Fibroblast of lung (primary cell): ENCODE measurements around the gene EMC8. TPM values are rescaled to one million over a fixed set of nuclear protein-coding genes. Genes with fewer than 3 reads are reported as not detected.

Source experiments
- DNase-seq, 2 donors: peaks; one replicate each; pipeline versions ENCODE4 v3.0.0 to v3.0.0-alpha.2; 2010; ENCODE audit warnings: low read depth in 2 of 2
- H2AFZ ChIP-seq: 2 replicates; pipeline ENCODE4 v1.5.1; 2012; ENCODE audit warnings: low read length, control low read depth, inconsistent platforms
- H3K27ac ChIP-seq: 2 replicates; pipeline ENCODE4 v1.5.1; 2011; ENCODE audit warnings: low read length, control low read depth; ENCODE audit not compliant: insufficient read depth
- H3K27me3 ChIP-seq: 2 replicates; pipeline ENCODE4 v1.5.1; 2011; ENCODE audit warnings: mild to moderate bottlenecking, low read length; ENCODE audit not compliant: control insufficient read depth, insufficient read depth
- H3K36me3 ChIP-seq: 2 replicates; pipeline ENCODE4 v1.5.1; 2011; ENCODE audit warnings: low read length; ENCODE audit not compliant: control insufficient read depth, insufficient read depth
- H3K4me1 ChIP-seq: 2 replicates; pipeline ENCODE4 v1.5.1; 2011; ENCODE audit warnings: low read length; ENCODE audit not compliant: control insufficient read depth, insufficient read depth; ENCODE audit errors: extremely low read depth
- H3K4me2 ChIP-seq: 2 replicates; pipeline ENCODE4 v1.5.1; 2011; ENCODE audit warnings: low read length, control low read depth; ENCODE audit not compliant: insufficient read depth; ENCODE audit errors: extremely low read depth
- H3K4me3 ChIP-seq, 4 experiments: fragments of 200-600 bp in 1 of 4; sonication (generic) in 1 of 4; replicated peaks in 1 of 4; 2 replicates each; pipeline ENCODE4 v1.5.1; 2011 to 2016; ENCODE audit warnings: low read length in 4 of 4, low read depth in 3 of 4, mild to moderate bottlenecking in 3 of 4, control low read depth in 2 of 4, inconsistent platforms in 1 of 4, mixed read lengths in 1 of 4; ENCODE audit not compliant: insufficient read depth in 1 of 4; ENCODE audit errors: control extremely low read depth in 1 of 4
- H3K79me2 ChIP-seq: 2 replicates; pipeline ENCODE4 v1.5.1; 2012; ENCODE audit warnings: mild to moderate bottlenecking, low read length, inconsistent platforms; ENCODE audit not compliant: control insufficient read depth, insufficient read depth
- H3K9ac ChIP-seq: 2 replicates; pipeline ENCODE4 v1.5.1; 2011; ENCODE audit warnings: mild to moderate bottlenecking, low read length, control low read depth; ENCODE audit not compliant: insufficient read depth
- H3K9me3 ChIP-seq: 2 replicates; pipeline ENCODE4 v1.5.1; 2012; ENCODE audit warnings: low read depth, low read length; ENCODE audit not compliant: control insufficient read depth, insufficient read depth
- H4K20me1 ChIP-seq: 2 replicates; pipeline ENCODE4 v1.5.1; 2011; ENCODE audit warnings: low read length; ENCODE audit not compliant: control insufficient read depth, insufficient read depth; ENCODE audit errors: extremely low read depth
- EZH2 ChIP-seq: IDR thresholded peaks from 2 replicates; pipeline ENCODE4 v1.5.1; 2012; ENCODE audit warnings: low read length, control low read depth, mild to moderate bottlenecking; ENCODE audit errors: missing control alignments
- polyA plus RNA-seq, 2 donors: library from polyadenylated mRNA; depleted of rRNA in 1 of 2; stranded (reverse) in 1 of 2; unstranded in 1 of 2; fragments of >200 nt; gene quantifications; 2 replicates each; pipeline ENCODE4 v1.2.1, GENCODE V29; 2011 to 2012; ENCODE audit warnings: missing spikeins in 1 of 2
- total RNA-seq: library from RNA; depleted of rRNA; stranded (reverse); fragments of >200 nt; gene quantifications from 2 replicates; pipeline ENCODE4 v1.2.1, GENCODE V29; 2014
- TF ChIP-seq, protein P1 (sequence below), 2 donors: IDR thresholded peaks in 1 of 2; conservative IDR thresholded peaks in 1 of 2; 1 replicate in 1 of 2; 2 replicates in 1 of 2; pipeline ENCODE4 v1.5.1; 2011 to 2012; ENCODE audit warnings: low read length in 2 of 2, control low read depth in 1 of 2, inconsistent platforms in 1 of 2, low read depth in 1 of 2, mild to moderate bottlenecking in 1 of 2

Gene EMC8
- total and polyA plus RNA-seq, 2 donors (not counting 1 experiment from before 2014, with no cell fraction given) = 25.1 to 25.9 TPM

GRCh38 chr16:85735225-85735635, 64.1 kb downstream of the EMC8 start:
- DNase-seq = no peak
- H3K27ac ChIP-seq = no peak overlapping the region
- H3K4me1 ChIP-seq = no peaks in the 10 kb centered on the region
- H3K9ac ChIP-seq = no peak overlapping the region
- no peaks in the 10 kb centered on the region for H3K36me3 ChIP-seq
- no peaks in the 10 kb centered on the region for H3K79me2 ChIP-seq
- TF ChIP-seq, protein P1, sequence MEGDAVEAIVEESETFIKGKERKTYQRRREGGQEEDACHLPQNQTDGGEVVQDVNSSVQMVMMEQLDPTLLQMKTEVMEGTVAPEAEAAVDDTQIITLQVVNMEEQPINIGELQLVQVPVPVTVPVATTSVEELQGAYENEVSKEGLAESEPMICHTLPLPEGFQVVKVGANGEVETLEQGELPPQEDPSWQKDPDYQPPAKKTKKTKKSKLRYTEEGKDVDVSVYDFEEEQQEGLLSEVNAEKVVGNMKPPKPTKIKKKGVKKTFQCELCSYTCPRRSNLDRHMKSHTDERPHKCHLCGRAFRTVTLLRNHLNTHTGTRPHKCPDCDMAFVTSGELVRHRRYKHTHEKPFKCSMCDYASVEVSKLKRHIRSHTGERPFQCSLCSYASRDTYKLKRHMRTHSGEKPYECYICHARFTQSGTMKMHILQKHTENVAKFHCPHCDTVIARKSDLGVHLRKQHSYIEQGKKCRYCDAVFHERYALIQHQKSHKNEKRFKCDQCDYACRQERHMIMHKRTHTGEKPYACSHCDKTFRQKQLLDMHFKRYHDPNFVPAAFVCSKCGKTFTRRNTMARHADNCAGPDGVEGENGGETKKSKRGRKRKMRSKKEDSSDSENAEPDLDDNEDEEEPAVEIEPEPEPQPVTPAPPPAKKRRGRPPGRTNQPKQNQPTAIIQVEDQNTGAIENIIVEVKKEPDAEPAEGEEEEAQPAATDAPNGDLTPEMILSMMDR (conservative IDR thresholded peaks at IDR 0.05 in 1 of 2, IDR thresholded peaks at IDR 0.05 in 1 of 2; ENCODE audit: low read depth in 1 of 2, low read length in 2 of 2) = no peak
- no peak for TF ChIP-seq EZH2
- no peaks in the 10 kb centered on the region for H3K27me3 ChIP-seq
- H3K4me3 ChIP-seq = no peak overlapping the region
- H4K20me1 ChIP-seq = no peaks in the 10 kb centered on the region
- no peak overlapping the region for H3K4me2 ChIP-seq
- H2AFZ ChIP-seq = no peak overlapping the region
- no peaks in the 10 kb centered on the region for H3K9me3 ChIP-seq

- no peaks in the 10 kb centered on the region for H3K27me3 ChIP-seq
- H3K9me3 ChIP-seq = no peaks in the 10 kb centered on the region
- no peak overlapping the region for H2AFZ ChIP-seq
- no peak overlapping the region for H3K4me3 ChIP-seq
- no peak overlapping the region for H3K4me2 ChIP-seq
- TF ChIP-seq EZH2 = no peak
- TF ChIP-seq, protein P1 (conservative IDR thresholded peaks at IDR 0.05 in 1 of 2, IDR thresholded peaks at IDR 0.05 in 1 of 2; ENCODE audit: low read depth in 1 of 2, low read length in 2 of 2) = no peak
- no peaks in the 10 kb centered on the region for H3K36me3 ChIP-seq
- no peak overlapping the region for H3K27ac ChIP-seq
- H3K9ac ChIP-seq = no peak overlapping the region
- no peaks in the 10 kb centered on the region for H3K79me2 ChIP-seq
- no peak for DNase-seq
- H3K4me1 ChIP-seq = no peaks in the 10 kb centered on the region
- no peaks in the 10 kb centered on the region for H4K20me1 ChIP-seq
These were observed 64.9 kb downstream of the EMC8 start for GRCh38 chr16:85734311-85735017.

GRCh38 chr16:85733839-85734170, 65.5 kb downstream of the EMC8 start:
- Histone ChIP-seq H4K20me1 (no peaks in the 10 kb centered on the region), H3K27ac (no peak overlapping the region), H3K36me3 (no peaks in the 10 kb centered on the region), H3K27me3 (no peaks in the 10 kb centered on the region), H3K4me3 (no peak overlapping the region), H3K9me3 (no peaks in the 10 kb centered on the region), H3K9ac (no peak overlapping the region), H2AFZ (no peak overlapping the region), H3K79me2 (no peaks in the 10 kb centered on the region), H3K4me1 (no peaks in the 10 kb centered on the region), H3K4me2 (no peak overlapping the region)
- TF ChIP-seq EZH2 = no peak
- no peak for DNase-seq
